ENCODE measurements around the gene CLSTN1. TPM values are rescaled to one million over a fixed set of nuclear protein-coding genes. Genes with fewer than 3 reads are reported as not detected.

CLSTN1 gene
- total and polyA plus RNA-seq, 10 of the 15 experiments (the other 5 are each of a cell fraction or from before 2014, with no cell fraction given), result 2.7 to 64.4 (median 23.2) TPM

- TF ChIP-seq CTCF (IDR thresholded peaks at IDR 0.05 in 2 of 3, conservative IDR thresholded peaks at IDR 0.05 in 1 of 3; ENCODE audit: control insufficient read depth in 2 of 3, extremely low read depth in 1 of 3, insufficient read depth in 1 of 3, low read depth in 3 of 3, low read length in 3 of 3) (no peak), BHLHE40 (IDR thresholded peaks at IDR 0.05; ENCODE audit: borderline replicate concordance in 1 of 2, low read depth in 2 of 2, low read length in 1 of 2) (no peak)
Observed at GRCh38 chr1:9848022-9848421, 24.3 kb upstream of the CLSTN1 start (continued).

GRCh38 chr1:9847269-9847668, 23.5 kb upstream of the CLSTN1 start:
- Histone ChIP-seq H2AFZ (ENCODE audit: control insufficient read depth, low read depth, low read length) (no peak overlapping the region), H3K4me1 (ENCODE audit: control insufficient read depth, insufficient read depth, low read length) (peaks cover 8% of the 10 kb centered on the region), H3K36me3 (ENCODE audit: control insufficient read depth in 2 of 2, insufficient read depth in 2 of 2, low read length in 1 of 2) (no peaks in the 10 kb centered on the region), H4K20me1 (ENCODE audit: control insufficient read depth, insufficient read depth) (no peaks in the 10 kb centered on the region), H3K4me3 (no peak overlapping the region), H3K9ac (ENCODE audit: control insufficient read depth, insufficient read depth, low read length) (no peak overlapping the region), H3K79me2 (ENCODE audit: control insufficient read depth, insufficient read depth, low read length) (no peaks in the 10 kb centered on the region), H3K9me3 (replicated peaks; ENCODE audit: control insufficient read depth, insufficient read depth, low read length) (no peaks in the 10 kb centered on the region), H3K27me3 (replicated peaks in 1 of 2; ENCODE audit: control insufficient read depth in 2 of 2, insufficient read depth in 2 of 2, low read length in 1 of 2) (no peaks in the 10 kb centered on the region), H3K27ac (ENCODE audit: control insufficient read depth, insufficient read depth) (no peak overlapping the region), H3K4me2 (ENCODE audit: control insufficient read depth, insufficient read depth) (no peak overlapping the region)
- SMC1A ChIA-PET (ENCODE audit: uncharacterized antibody, unreplicated experiment), result interaction anchor here (0.6 to 1.3 kb wide), 3 partner anchors 16 to 404 kb away, joined by 3 to 5 read pairs (median 3); no protein-coding TSS in a partner anchor
- POLR2A ChIA-PET, result no interaction called here
- no peak for TF ChIP-seq BCL11A (IDR thresholded peaks at IDR 0.05; ENCODE audit: low read depth, low read length)
- TF ChIP-seq SREBF1 (IDR thresholded peaks at IDR 0.05; ENCODE audit: low read length), result no peak
- TF ChIP-seq ELK1 (IDR thresholded peaks at IDR 0.05; ENCODE audit: low read depth, low read length), result no peak
- TF ChIP-seq ZNF622 (IDR thresholded peaks at IDR 0.05), result no peak
- TF ChIP-seq PAX5 (IDR thresholded peaks at IDR 0.05; ENCODE audit: borderline replicate concordance, low read depth, low read length), result no peak
- no peak for TF ChIP-seq IKZF1 (conservative IDR thresholded peaks at IDR 0.05)
- no peak for TF ChIP-seq SIN3A (IDR thresholded peaks at IDR 0.05; ENCODE audit: low read depth, low read length)
- no peak for TF ChIP-seq PKNOX1 (IDR thresholded peaks at IDR 0.05)
- no peak for TF ChIP-seq EGR1 (IDR thresholded peaks at IDR 0.05; ENCODE audit: borderline replicate concordance in 1 of 2, low read depth in 2 of 2, low read length in 2 of 2)
- no peak for TF ChIP-seq ESRRA (IDR thresholded peaks at IDR 0.05; ENCODE audit: low read length)
- TF ChIP-seq BHLHE40 (IDR thresholded peaks at IDR 0.05; ENCODE audit: borderline replicate concordance in 1 of 2, low read depth in 2 of 2, low read length in 1 of 2), result no peak
- no peak for TF ChIP-seq RCOR1 (conservative IDR thresholded peaks at IDR 0.05; ENCODE audit: low read depth, low read length)
- TF ChIP-seq SUPT20H (IDR thresholded peaks at IDR 0.05; ENCODE audit: borderline replicate concordance, control insufficient read depth, low read depth, low read length), result no peak
- no peak for TF ChIP-seq SMAD1 (IDR thresholded peaks at IDR 0.05; ENCODE audit: low read depth, partially characterized antibody)
- TF ChIP-seq IKZF2 (IDR thresholded peaks at IDR 0.05), result no peak
- TF ChIP-seq EP300 (IDR thresholded peaks at IDR 0.05; ENCODE audit: borderline replicate concordance in 1 of 2, control insufficient read depth in 1 of 2, low read depth in 2 of 2, low read length in 2 of 2), result no peak
- CTCF ChIA-PET, result interaction anchor here (1.0 to 1.7 kb wide), 4 partner anchors 13 to 63 kb away, joined by 3 to 5 read pairs (median 4); no protein-coding TSS in a partner anchor
- ATAC-seq (no peak), DNase-seq (ENCODE audit: low read depth, low spot score) (no peak), FAIRE-seq (no peak)
- intact Hi-C loops (cut with micrococcal nuclease; ENCODE audit: unreplicated experiment) (no loop called here), in situ Hi-C loops (cut with MboI) (no loop called here)
- 23% methylated on average over 2 of the region's 2 CpGs for WGBS (ENCODE audit: insufficient coverage, insufficient replicate concordance, low lambda C conversion rate, missing lambda C conversion rate)
- no TSS peak for BruUV-seq (replicated peaks)
- RAD21 ChIA-PET (ENCODE audit: unreplicated experiment), result interaction anchor here (1.4 kb wide), 1 partner anchor 62 kb away, joined by 5 read pairs; no protein-coding TSS in a partner anchor
